Measurements from ENCODE around the gene TENM4. TPM values are rescaled to one million over a fixed set of nuclear protein-coding genes. Genes with fewer than 3 reads are reported as not detected.

TENM4 gene
- total RNA-seq, result 53.4 and 77.8 TPM in 2 replicates

DNA sequence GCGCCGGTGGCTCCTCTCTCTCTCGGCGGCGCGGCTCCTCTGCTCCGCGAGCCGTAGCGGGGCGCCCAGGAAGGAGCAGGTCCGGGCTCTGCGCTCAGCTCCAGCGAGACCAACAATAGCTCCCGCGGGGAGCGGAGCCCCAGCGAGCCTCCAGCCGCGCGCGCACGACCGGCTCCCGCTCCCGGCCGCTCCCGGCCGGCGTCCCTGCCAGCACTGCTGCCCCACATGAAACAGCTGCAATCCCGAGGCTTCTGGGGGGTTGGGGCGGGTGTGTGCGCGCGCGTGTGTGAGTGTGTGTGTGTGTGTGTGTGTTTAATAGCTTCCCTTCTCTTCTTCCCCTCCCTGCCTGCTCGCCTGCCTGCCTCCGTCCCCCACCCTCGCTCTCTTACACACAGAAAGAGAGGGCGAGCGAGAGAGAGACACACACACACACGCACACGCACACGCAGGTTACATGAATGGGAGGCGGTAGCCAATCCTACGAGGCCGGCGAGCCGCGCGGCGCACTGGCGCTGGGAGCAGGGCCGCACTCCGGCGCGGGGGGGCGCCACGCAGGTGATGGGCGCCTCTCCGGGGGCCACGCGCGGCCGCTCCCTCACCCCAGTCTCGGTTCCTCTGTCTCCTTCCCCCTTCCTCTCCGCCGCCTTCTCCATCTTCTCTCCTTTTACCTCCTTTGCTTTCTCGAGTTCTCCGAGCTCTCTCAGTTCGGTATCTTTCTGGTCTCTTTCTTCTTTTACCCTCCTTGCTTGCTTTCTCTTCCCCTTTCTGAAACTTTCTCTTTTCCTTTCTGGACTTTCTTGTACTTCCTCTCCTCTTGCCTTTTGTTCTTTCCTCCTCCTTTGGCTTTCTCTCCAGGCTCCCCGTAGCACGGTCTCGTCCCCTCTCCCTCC is at the start of gene TENM4:
Gene TENM4 (minus strand): TSS at position 460 of the 890 bp plus-strand sequence. CDS start 371,086 bp downstream, outside the sequence.

